Stimulated activated CD4-positive, alpha-beta T cell treated with anti-CD3 and anti-CD28 coated beads, Interleukin-4, amount 100 ng/mL, for 24 hours (primary cell): Measurements from ENCODE around the gene ARHGDIG.
"Not testable (repeated sequence)": the region's sequence is repeated elsewhere in the genome, so short reads cannot be mapped to it uniquely, and the experiment has no call there.

Experiments
- DNase-seq: peaks from one replicate; pipeline ENCODE4 v3.0.0-alpha.2; 2020

ARHGDIG gene

DNA sequence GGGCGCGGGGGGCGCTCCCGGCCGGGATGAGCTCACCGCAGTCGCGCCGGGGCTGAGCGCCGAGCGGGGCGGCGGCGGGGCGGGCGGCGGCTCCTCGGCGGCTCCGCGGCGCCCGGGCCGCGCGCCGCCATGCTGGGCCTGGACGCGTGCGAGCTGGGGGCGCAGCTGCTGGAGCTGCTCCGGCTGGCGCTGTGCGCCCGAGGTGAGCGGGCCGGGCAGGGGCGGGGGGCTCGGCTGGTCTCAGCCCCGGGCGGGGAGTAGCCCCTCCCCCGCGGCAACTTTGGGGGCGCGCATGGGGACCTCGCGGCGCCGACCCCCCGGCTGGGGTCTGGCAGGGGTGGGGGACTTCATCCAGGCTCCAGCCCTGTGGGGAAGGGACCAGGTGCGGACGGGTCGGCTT is at the start of gene ARHGDIG:
Gene ARHGDIG (plus strand): TSS at position 40 of the 400 bp plus-strand sequence. CDS start 90 bp downstream, at position 130.
- DNase-seq, result no peak

GRCh38 chr16:230949-231348 is 49.4 kb upstream of the ARHGDIG start:
- no peak for DNase-seq

DNA sequence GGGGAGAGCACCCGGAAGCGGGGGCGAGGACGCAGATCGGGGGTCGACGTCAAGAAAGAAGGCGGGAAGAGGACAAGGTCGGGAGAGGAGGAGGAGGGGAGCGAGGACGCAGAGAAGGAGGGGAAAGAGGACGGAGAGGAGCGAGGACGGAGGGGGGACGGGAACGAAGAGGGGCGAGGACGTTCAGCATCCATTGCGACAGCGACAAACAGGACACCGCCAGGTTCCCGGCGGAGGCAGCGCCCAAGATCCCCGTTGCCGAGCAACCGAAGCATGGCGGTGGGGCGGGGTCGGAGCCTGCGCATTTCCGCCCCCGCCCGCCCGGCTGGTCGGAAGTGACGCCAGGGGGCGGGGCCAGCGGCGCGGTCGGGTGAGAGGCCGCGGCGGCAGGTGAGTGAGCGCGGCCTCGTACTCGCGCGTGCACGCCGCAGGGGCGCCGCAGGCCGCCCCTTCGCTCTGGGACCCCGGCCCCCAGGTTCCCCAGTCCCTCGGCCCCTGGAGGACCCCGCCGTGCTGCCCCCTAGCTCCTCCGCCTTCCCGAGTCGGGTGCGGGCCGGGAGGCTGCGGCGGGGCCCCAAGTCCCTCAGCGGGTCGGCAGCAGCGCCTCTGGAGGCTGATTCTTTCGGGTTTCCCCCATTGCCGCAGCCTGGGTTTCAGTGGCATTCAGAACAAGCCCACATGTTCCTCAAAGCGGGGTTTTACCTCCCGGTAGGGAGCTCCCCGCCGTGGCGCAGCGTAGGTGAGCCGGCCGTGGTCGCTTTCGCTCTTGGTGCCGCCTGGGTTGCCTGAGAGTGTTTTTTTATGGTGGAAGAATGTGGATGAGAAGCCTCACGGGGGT is 45.7 kb upstream of the ARHGDIG start, which contains the start of gene FAM234A:
Gene FAM234A (plus strand): TSS at position 354 of the 838 bp plus-strand sequence. CDS start 19,593 bp downstream, outside the sequence.
- peak; percentile 95 for DNase-seq

- DNase-seq, result no peak
Observed at GRCh38 chr16:239948-240277, 40.5 kb upstream of the ARHGDIG start.

GRCh38 chr16:240559-240958 is 39.8 kb upstream of the ARHGDIG start:
- DNase-seq, result no peak

DNA sequence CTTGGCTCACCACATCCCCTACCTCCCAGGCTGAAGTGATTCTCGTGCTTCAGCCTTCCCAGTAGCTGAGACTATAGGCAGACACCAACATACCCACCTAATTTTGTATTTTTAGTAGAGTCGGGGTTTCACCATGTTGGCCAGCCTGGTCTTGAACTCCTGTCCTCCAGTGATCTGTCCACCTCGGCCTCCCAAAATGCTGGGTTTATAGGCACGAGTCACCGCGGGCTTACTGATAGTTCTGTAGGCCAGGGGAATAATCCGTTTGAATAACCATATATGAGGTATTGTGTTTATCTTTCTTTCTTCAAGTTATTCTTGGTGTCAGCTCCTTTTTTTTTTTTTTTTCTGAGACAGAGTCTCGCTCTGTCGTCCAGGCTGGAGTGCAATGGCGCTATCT is 38.1 kb upstream of the ARHGDIG start:
- DNase-seq, result no peak

GRCh38 chr16:243348-243747 is 37.0 kb upstream of the ARHGDIG start:
- DNase-seq, result no peak

- no peak for DNase-seq
Observed at GRCh38 chr16:245105-245504, 35.3 kb upstream of the ARHGDIG start.

GRCh38 chr16:247027-247426 is 33.4 kb upstream of the ARHGDIG start:
- no peak for DNase-seq

DNA sequence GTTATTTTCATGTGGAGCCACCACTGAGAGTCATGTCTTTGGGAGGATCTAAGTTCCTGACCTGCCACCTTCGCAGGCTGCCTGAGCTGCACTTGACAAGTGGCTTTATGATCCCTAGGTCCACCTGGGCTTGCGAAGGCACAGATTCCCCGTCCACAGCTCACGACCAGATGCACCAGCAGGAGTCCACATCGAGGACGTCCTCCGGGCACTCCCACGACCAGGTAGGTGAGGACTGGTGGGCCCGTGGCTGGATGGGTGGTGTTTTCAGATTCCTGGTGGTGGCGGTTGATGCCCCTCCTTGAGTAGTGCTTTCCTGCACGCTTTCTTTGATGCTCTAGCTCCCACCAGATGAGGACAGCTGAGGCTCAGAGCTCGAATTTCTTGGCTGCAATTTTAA is 31.0 kb upstream of the ARHGDIG start:
- no peak for DNase-seq

DNA sequence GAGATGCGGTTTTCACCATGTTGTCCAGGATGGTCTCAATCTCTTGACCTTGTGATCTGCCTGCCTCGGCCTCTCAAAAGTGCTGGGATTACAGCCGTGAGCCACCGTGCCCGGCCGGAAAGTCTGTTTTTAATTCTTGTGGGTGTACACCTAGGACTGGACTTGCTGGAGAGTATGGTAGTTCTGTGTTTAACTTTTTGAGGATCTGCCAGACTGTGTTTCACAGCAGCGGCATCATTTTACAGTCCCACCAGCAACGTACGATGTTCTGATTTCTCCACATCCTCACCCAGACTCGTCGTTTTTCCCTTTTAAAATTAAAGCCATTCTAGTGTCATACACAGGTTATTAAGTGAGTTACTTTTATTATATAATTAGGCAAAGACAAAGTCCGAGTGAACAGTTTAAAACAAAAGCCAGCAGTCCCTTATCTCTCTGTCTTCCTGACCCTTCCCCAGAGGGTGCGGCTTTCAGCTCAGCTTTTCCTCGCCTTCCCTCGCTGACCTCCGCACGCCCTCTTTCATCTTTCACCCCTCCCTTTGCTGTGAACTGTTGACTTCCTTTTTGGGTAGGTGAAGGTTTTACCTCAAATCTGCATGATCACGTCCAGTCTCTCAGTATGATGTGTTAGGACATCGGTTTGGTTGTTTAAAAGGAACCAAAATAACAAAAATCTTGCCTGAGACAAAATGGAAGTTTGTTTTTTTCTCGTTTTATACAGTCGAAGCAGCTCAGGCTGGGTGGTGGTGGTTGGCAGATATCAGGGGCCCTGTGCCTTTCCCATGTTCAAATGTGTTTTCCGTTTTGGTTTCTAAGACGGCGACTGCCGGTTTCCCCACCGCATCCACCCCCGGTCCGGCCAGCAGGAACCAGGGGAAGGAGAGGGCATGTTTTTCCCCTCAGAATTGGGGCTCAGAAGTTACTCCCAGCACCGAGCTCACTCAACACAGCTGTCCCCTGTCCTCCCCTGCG is 27.7 kb upstream of the ARHGDIG start:
- DNase-seq, result peak; percentile 28

- DNase-seq, result no peak
Observed at GRCh38 chr16:253833-254232, 26.6 kb upstream of the ARHGDIG start.

- no peak for DNase-seq
Observed at GRCh38 chr16:254461-254860, 25.9 kb upstream of the ARHGDIG start.

- DNase-seq, result no peak
Observed at GRCh38 chr16:255183-255582, 25.2 kb upstream of the ARHGDIG start.

- not testable (repeated sequence) for DNase-seq
Observed at GRCh38 chr16:258091-258490, 22.3 kb upstream of the ARHGDIG start.

GRCh38 chr16:259226-259625 is 21.2 kb upstream of the ARHGDIG start:
- no peak for DNase-seq

GRCh38 chr16:259814-260253 is 20.6 kb upstream of the ARHGDIG start:
- DNase-seq, result no peak

- DNase-seq, result no peak
Observed at GRCh38 chr16:260326-260725, 20.1 kb upstream of the ARHGDIG start.

GRCh38 chr16:261031-261691 is 19.2 kb upstream of the ARHGDIG start:
- DNase-seq, result no peak

DNA sequence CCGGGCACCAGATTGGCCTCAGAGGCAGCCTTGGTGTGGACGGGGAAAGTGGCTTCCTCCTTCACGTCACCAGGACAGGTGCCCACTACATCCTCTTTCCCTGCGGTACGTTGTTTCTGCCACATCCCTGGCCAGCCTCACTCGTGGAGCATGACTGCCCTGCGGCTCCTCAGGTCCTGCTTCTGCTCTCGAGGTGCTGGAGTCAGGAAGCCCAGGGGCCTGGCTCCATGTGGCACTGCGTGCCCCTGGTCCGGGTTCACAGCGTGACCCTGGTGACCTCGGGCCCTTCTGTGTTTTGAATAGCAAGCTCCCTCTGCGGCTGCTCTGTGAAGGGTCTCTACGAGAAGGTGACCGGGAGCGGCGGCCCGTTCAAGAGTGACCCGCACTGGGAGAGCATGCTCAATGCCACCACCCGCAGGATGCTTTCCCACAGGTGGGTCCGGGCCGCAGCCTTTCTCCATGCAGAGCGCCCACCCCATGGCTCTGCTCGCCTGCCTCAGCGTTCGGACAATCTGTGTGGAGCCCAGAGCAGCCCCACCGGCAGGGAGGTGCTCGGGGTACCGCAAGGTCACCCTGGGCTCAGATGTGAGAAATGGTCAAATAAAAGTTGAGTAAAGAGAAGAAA is 18.2 kb upstream of the ARHGDIG start:
- DNase-seq, result no peak

GRCh38 chr16:263182-263774 is 17.1 kb upstream of the ARHGDIG start:
- no peak for DNase-seq

GRCh38 chr16:263944-264343 is 16.4 kb upstream of the ARHGDIG start:
- no peak for DNase-seq
